GM19328 (cell line): ENCODE measurements around the gene RORB.
"Not testable (repeated sequence)": the region's sequence is repeated elsewhere in the genome, so short reads cannot be mapped to it uniquely, and the experiment has no call there.

Experiments used
- ATAC-seq: cut with Tn5 transposase; IDR thresholded peaks from one replicate; pipeline ENCODE4 v1.9.1; 2021; ENCODE audit warnings: mild to moderate bottlenecking, moderate library complexity; ENCODE audit not compliant: unreplicated experiment

RORB gene

DNA sequence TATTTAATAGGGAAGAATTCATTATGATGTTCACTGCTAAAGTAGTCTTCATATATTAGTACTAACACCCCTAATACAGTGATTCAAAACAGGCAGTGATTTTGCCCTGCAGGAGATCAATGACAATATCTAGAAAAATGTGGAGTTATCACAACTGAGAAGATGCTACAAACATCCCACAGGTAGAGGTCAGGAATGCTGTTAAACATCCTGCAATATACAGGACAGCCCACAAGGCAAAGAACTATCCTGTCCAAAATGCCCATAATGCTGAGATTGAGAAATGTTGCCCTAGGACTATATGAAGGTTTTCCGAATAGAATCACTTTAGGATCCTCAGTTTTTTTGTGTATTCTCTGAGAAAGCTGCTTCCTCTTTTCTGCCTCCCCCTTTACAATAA, 15.3 kb downstream of the RORB start:
- ATAC-seq: no peak

DNA sequence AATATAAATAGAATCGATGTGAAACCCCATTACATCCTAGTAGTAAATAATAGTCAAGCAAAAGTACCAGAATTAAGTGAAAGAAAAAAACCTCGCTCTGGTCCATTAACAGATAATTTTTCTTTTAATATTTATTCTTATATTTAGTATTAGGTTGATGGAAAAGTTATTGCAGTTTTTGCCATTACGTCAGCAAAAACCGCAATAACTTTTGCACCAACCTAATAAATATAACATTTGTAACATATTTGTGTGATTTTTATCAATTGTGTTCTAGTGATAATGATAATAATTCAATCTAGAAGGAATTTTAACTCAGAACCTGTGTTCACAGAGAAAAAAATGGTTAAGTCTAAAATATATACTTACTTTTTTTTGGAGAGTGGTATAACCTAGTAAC, 16.1 kb downstream of the RORB start:
- ATAC-seq: no peak

DNA sequence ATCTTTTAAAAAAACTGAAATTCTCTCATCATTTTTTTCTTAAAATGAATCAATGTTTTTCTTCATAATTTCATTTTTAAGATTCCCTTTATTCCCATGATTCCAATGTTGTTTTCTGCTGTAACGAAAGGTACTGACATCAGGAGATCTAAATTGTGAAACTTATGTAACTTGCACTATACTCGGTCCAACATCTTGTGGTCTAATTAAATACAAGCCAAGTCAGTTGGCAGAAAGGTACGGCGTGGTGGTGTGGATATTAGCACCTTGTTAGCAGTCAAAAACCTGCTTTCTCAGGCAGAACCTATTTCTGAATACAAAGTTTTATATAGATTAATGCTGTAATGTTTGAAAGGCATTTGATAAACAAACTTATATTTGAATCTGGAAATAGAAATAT, 20.1 kb downstream of the RORB start:
- no peak for ATAC-seq

DNA sequence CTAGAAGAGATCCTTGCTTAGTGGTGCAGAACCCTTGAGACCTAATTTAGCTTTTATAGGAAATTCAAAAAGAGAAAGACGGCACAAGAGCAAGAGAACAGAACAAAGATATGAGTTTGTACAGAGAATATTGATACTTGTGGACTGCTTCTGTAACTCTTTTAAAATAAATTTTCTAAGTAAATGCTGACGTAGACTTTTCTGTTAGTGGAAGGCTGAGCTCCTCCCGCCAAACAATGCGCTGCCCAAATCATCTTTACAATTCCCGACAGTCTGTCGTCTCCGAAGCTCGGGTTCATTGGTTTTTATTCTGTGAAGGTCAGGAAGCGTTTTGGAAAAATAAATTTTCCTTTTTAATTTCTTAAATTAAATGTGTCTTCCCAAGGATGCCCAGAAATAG, 22.3 kb downstream of the RORB start:
- ATAC-seq: no peak

DNA sequence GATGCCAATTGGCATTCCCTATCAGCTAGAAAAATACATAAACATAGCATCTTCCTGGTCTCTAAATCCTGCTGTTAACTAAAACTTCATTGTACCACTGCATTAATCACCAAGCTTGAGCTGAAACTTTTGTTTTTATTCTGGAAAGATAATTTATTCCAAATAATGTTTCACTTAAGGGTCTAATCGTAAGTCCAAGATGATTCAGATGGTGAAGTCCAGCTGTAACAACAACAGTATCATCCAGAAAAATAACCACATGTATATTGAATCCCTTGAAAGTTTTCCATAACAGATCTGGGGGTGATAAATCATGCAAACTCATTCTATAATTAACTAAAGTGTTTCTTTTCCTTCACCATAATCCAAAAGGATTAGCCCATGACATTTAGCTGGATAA, 23.9 kb downstream of the RORB start:
- ATAC-seq: no peak

DNA sequence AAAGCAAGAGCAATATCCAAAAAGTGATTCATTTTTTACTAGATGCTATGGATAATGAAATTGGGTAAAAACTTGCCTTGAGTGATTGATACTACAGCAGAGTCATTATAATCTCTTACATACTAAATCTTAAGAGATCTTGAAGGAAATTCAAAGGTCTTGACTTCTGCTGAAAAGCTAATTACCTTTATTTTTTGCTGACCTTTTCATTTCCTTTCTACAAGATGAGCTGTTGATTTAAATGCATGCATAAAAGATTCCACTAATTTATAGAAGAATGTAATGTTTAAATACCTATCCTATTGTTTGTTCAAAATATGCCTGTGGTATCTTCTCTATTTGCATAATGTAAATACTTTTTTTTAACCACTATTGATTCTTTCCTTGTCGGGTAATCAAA, 27.2 kb downstream of the RORB start:
- no peak for ATAC-seq

DNA sequence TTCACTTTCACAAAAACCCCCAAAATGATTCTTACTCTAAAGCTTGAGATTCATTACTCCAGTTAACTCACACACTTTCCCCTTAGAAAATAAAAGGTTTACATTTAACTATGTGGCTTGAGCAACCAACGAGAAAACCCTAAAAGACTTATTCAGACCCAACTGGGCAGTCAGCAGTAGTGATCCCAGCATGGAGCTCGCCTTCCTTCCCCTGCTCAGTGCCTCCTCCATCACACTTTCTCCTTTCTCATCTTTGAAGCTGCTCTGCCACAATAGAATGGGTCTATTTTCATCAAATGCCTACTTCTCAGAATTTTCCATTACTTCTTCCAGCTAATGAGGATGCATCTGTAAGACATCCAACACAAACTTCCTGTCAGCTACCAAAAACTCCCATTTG, 29.1 kb downstream of the RORB start:
- no peak for ATAC-seq

DNA sequence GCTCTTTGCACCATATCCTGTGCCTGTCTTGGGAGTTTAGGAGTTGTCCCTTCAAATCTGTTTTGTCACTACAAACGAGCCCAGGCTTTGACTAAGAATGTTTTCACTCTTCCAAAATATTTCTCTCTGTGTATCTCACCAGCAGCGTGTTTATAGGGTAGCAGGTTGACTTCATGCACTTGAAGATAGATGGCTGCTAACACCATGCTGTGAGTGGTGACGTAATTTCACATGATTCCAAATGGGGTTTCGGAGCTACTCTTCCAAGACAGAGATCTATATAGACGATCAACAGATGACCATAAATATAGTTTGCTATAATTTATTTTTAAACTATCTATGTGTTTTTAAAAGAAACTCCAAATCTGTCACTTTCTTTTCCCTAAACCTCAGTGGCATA, 30.6 kb downstream of the RORB start:
- no peak for ATAC-seq

DNA sequence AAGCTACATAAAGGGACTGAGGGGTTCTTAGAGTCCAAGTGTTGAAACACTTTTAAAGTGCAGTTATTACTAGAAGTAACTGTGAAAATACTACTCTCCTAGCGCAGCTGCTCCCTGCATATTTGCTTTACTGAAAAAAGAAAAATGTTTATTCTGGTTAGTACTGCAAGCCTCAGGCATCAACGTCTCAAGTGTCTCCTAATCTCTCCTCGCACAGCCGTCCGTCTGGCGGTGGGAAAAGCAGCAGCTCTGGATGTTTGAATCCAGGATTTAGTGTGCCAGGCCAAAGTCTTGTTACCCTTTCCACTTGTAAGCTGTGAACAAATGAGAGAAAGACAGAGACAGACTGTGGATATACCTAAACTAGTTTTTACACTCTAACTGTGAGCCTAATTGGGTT, 31.1 kb downstream of the RORB start:
- no peak for ATAC-seq

DNA sequence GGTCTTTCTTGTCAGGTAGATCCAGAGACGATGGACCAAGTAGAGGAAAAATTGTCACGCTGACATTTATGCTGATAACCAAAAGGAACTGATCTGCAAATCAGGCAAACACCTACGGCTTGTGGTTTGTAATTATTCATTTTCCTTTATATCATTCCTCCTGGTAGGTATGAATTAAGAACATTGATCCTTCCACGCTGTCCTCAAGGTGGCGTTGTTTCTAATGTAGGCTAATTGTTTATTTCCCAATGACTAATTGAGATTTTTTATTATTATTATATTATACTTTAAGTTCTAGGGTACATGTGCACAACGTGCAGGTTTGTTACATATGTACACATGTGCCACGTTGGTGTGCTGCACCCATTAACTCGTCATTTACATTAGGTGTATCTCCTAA, 33.3 kb downstream of the RORB start:
- ATAC-seq: not testable (repeated sequence)

DNA sequence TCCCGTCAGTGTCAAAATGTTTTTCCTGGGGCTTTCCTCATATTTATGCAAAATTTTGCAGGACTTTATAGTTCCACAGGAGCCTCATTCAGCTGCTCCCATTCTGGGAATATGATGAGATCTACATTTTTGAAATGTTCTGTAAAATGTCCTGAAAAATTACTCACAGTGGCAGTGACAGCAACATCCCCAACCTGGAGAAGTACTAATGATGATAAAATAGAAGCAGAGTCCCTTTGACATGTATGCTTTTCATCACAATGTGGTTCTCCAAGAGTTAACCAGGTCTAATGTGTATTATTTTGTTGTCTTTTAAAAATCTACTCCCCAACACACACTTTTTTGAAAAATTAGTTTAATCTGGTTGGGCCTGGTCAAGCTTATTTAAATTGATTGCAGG, 36.1 kb downstream of the RORB start:
- ATAC-seq: no peak

DNA sequence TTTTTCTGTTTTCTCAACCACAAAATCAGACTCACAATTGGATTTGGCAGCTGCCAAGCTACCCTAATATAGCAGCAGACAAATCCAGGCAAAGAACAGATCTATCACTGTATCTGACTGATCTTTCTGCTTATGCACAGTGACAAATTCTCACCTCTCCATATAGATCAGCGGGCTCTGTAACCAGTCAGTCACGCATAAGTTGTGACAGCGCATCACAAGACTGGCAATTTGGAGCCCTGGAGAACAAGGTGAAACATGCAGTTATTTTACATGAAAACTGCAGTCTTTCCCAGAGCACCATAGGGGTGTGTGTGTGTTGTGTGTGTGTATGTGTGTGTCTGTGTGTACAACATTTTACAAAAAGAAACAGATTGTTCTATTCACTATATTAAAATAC, 37.7 kb downstream of the RORB start:
- ATAC-seq: no peak

DNA sequence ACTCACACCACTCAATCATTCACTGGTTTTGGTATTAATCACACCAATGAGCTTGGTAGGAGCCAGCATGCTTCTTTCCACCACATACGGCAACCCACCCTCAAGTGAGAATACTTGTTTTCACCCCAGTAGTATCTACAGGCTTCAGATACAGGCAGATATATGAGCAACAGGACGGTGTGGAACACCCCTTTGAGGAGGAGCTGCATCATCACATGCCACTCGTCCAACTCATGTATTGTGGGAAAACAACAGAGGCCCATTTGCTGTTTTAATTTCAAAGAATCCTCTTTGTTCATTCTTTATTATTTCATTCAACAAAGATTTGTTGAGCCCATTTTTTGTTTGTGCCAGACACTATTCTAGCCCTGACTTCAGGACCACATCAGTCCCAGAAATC, 46.0 kb downstream of the RORB start:
- no peak for ATAC-seq

DNA sequence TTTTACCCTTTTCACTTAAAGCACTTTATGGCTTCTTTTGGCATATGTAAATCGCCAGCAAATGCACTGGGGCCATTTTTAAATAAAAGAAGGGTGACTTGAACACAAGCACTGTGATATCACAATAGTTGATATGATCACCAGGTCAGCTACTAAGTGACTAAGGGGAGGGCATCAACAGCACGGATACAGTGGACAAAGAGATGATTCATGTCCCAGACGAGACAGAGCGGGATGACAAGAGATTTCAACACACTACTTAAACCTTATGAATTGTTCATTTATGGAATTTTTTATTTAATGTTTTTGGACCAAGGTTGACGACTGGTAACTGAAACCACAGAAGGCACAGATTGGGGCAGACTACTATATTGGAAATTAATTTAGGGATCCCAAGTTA, 54.1 kb downstream of the RORB start:
- no peak for ATAC-seq

DNA sequence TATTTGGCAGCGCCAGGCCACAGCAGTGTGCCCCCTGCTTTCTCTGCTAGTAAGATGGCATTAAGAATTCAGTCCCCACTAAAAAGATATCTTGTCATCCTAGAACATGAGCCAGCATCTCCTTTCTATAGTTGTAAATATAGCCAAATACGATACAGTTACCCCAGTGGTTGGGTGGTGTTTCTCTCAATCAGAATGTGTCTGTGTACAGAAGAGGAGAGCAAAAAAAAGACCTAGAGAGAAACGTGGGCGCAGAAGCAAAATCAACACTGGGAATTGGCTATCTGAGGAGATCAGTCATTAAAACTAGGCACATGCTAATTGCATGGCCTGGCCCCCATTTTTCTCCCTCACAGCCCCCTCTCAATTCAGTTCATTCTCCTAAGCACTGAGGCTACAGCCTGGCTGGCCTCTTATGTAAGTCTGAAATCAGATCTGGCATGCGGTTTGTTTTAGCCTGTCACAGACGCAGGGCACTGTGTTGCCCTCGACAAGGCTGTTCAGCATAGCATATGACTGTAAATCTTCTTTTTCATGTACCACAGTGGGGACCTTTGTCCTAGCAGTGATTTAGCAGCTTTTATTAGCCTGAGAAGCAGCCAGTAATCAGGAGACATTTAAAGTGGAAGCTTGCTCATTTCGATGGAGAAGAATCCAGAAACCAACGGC, 57.8 kb downstream of the RORB start:
- ATAC-seq: no peak

DNA sequence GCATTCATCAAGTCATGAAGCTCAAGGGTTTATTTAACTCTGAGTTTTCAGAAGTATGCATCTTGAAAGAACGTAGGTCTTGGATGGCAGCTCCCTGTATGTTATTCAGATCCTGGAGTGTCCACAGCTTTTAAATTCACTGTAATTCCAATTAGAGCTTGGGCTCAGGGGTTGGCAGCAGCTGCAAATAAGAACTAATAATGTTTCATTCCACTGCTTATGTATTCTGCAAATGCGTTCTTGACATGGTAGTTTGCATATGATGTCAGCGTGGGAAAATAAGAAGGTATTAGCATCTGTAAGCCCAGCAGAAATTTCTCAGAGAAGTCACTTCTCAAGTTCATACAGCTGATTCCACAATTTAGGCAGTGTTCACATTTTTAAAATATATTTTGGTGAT, 58.4 kb downstream of the RORB start:
- no peak for ATAC-seq

DNA sequence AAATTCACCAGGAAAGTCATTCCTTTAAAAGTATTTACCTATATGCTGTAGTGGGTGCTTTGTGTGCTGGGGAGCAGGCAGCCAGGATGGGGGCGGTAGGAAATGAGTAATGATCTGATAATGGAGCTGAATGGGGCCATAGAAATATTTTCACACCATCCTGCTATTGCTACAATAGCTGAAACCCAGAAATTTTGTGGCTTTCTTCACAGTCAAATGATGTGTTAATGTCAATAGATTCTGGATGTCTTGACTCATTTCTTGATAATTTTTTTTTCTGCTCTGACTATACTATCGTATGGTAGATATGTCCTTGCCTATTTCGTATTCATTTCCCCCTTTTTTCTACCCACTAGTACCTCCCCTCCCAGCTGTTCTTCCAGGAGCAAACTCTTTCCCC, 59.5 kb downstream of the RORB start:
- no peak for ATAC-seq

DNA sequence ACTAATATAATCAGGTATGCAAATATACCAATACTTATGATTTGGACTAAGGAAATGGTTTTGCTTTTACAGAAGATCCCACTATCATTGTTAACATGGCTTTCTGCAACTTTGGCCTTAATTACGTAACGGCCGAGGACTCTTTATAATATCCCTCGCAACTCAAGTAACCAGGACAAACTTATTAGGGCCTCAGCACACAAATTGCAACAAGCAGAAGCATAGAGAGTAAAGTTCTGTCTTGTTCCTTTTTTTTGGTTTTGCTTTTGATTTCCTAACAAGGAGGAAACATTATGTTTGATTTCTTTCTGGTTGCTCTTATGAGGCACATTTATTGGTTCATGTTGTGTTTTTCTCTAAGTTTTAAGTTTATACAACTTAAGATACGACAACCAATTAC, 60.4 kb downstream of the RORB start:
- no peak for ATAC-seq

DNA sequence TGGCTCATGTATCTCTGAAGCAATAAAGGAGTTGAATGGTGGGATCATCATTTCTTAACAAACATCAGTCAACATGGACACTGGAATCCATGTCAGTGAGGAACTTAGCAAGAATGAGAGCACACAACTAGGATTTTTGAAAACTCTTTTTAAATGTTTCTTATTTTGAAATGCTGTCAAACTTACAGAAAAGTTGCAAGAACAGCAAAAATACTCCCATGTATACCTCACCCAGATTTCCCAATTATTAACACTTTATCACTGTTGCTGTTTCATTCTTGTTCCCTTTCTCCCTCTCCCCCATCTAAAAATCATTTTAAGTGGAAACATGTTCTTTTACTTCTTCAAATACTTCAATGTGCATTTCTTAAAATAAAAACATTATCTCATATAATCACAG, 65.5 kb downstream of the RORB start:
- no peak for ATAC-seq

DNA sequence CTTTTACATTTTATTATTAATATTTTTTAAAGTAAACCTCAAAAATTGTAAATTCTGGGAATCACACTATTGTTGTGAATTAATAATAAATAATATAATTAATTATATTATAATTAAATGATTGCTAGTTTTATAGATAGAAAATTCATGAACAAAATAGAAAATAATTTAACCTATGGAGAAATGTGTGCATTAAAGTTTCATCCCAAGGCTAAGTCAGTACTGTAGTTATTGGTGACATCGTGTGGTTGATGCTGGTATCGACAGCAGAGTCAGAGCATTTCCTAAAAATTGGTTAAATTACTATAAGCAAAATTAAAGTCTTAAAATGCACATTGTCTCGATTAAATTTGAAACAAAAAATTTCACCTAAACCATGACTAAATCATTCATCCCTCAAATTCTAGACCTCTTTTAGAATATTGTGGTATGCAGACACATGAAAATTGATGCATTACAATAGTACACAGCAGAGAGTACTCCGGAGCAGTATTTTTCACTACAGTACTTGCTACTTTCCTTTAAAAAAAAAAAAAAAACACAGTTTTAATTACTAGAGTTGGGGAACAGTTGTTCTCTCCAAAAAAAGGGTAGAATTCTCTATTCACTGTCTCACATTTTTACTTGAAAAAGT, 73.9 kb downstream of the RORB start:
- no peak for ATAC-seq

DNA sequence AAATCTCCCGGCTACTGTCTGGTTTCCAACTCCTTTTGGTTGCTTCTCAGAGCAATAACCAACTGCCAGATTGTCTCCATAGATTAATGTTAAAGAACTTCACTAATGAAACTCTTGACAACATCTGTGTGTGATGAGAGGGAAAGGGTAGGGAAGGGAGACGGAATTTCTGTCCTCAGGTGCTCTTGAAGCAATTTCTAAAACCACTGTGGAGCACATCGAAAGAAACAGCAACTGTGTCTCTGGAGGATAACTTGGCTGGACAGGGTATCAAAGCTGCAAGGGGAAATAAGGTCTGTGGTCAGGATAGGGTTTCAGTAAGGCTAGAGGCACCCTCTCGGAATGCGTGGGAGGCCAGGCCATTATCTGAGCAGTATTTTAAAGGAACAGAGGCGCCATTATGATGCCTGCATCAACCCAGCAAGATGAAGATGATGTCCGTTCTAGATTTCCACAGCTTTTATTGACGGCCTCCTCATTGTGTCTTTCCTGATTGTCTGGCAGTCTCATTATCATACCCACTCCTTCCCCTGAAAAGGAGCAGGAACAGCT, 76.6 kb downstream of the RORB start:
- ATAC-seq: peak; percentile 68

DNA sequence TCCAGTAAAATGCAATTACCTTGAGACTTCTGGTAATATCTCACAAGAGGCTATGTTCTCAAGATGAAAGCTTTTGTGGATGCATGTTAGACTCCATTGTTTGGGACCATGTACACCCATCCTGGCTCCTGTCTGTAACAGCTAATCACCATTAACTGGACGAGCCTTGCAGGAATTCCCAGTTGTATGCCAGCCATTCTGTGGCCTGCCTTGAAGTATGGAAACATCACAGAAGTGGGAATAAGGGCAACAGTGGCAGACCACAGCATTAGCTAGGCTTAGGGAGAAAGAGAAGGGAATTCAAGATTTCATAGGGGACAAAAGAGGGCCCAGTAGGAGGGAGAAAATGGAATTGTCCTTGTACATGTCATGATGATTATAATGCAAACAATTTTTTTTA, 79.0 kb downstream of the RORB start:
- ATAC-seq: no peak

DNA sequence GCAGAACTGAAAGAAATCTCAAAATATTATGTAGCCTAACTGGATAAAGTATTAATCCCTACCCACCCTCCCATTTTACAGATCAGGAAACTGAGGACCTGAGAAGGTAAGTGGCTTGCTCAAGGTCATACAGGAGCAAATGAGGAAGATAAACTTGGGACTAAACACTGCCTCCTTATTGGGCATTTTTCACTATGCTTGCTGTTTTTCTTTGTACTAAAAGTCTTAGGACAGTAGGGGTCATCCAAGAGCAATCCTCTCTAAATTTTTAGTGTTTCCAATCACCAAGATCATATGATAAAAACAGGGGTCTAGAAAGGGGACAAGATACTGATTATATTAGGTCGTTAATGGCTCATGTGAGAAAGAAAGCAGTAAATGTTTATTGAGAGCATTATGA, 80.8 kb downstream of the RORB start:
- no peak for ATAC-seq
